GM21526 (cell line): ENCODE results near the gene TCL1B.
A peak's percentile ranks its signal among the peaks of the same experiment; 100 is the strongest.

Source experiments
- ATAC-seq: cut with Tn5 transposase; IDR thresholded peaks from one replicate; pipeline ENCODE4 v1.9.1; 2021; ENCODE audit warnings: moderate library complexity; ENCODE audit not compliant: unreplicated experiment, low FRiP score

Gene TCL1B, protein sequence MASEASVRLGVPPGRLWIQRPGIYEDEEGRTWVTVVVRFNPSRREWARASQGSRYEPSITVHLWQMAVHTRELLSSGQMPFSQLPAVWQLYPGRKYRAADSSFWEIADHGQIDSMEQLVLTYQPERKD

DNA sequence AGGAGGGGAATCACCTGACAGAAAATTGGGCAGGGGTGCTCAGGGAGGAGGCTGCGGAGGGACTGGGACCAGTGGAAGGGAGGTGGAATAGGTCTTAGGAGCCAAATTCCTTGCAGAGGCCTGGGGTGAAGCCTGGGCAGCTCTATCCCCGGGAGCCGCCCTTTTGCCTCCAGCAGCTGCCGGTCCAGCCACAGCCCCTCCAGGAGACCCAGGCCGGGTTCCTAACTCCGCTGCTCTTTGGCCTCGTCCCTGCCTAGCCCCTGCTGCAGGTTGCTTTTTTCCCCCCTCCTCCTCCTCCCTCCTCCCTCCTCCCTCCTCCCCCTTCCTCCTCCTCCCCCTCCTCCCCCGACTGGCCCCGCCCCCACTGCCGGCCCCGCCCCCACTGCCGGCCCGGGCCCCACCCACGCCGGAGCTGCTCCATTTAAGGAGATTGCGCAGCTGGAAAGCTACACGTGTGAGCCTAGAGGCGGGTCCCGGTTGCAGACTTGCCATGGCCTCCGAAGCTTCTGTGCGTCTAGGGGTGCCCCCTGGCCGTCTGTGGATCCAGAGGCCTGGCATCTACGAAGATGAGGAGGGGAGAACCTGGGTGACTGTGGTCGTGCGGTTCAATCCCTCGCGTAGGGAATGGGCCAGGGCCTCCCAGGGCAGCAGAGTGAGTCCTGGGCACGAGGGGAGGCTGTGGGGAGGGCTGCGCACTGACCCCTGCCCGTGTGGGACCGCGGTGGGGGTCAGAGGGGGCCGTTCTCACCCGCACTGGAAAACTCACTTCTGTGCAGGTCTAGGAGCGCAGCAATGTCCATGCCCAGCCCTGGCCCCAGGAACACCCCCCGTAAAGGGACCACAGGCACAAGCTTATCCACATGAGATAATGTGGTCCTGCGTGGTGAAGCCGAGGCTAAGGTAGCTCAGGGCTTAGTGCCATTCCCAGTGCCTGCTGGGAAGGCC lies at the start of gene TCL1B:
Gene TCL1B (plus strand): TSS at position 449 of the 945 bp plus-strand sequence. CDS start 42 bp downstream, at position 491.
- ATAC-seq = no peak

DNA sequence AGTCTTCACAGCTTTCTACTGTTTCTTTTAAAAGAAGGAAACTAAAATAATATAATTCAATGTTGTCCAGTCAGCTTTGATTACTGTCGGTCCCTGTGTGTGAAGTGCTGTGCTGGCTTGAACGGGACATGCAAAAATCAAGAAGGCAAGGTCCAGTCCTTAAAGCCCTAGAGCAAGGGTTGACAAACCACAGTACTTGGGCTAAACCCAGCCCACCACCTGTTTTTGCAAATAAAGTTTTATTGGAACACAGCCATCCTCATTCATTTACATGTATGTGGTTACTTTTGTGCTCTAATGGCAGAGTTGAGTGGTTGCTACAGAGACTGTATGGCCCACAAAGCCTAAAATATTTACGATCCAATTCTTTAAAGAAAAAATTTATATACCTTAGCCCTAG lies 41.2 kb upstream of the TCL1B start:
- ATAC-seq = no peak

DNA sequence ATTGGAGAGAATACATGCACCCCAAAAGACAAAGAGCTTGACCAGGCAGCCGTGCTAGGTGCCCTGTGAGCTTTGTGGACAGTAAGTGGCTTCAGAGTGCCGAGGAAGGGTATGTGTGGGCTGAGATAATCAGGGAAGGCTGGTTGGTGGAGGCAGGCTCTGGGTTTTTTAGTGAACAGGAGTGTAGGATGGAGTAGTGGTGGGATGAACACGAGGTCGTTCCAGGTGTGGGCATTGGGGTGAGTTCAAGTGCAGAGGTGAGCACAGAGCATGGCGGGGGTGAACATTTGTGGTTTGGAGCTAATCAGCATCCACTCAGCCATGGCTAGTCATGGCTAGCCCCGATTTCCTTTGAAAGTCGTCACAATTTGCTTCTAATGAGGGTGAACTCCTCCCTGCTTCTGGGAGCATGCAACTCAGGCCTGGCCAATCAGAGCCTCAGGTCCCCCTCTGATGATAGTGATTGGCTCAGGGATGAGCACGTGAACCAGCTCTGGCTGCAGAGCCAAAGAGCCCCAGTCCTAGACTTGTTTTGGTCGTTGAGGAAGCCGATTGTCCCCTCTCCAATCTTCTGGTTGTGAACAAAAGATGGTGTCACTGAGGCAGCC lies 40.7 kb upstream of the TCL1B start:
- ATAC-seq = no peak

DNA sequence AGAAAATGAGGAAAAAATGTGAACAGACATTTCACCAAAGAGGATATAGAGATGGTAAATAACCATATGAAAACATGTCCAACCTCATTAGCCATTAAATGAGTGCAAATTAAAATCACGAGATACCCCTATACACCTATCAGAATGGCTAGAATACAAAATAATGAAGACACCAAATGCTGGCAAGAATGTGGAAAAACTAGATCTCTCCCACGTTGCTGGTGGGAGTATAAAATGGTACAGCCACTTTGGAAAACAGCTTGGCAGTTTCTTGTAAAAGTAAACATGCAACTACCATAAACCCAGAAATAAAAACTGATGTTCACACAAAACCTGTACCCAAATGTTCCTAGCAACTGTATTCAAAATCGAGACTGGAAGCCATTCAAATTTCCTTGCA lies 38.3 kb upstream of the TCL1B start:
- ATAC-seq = no peak

DNA sequence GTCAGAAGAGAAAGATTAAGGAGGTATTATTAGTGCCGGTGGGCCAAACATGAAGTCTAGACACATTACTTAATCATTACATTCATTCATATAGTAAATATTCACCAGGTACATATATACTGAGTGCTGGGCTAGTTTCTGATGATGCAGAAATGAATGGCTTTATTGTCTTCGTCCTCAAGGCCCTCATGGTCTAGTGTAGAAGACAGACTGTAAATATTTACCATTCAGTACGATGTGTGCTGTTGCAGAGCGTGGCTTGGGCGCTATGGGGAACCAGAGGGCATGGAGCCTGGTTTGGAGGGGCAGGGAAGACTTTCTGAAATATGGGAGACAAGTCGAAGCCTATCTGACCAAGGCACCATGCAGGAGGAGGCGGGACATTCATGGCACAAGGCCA lies 37.0 kb upstream of the TCL1B start:
- no peak for ATAC-seq

DNA sequence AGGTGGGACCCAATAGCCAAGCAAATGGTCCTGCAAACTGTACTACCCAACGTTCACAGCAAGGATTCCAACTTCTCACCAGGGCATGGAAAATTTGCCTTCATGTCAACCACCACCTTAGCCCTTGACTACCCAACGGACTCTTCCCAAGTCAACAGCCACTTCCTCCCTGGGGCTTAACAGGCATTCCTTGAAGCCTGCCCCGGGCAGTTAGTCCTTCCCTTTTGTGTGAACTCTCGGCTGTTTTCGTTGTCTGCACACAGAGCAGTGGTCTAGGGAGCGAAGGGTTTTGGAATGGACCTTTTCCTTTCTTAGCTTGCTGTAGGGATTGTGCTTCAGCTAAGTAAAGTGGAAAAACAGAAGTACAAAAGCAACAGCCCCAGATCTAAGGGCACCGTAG lies 35.2 kb upstream of the TCL1B start:
- ATAC-seq = no peak

DNA sequence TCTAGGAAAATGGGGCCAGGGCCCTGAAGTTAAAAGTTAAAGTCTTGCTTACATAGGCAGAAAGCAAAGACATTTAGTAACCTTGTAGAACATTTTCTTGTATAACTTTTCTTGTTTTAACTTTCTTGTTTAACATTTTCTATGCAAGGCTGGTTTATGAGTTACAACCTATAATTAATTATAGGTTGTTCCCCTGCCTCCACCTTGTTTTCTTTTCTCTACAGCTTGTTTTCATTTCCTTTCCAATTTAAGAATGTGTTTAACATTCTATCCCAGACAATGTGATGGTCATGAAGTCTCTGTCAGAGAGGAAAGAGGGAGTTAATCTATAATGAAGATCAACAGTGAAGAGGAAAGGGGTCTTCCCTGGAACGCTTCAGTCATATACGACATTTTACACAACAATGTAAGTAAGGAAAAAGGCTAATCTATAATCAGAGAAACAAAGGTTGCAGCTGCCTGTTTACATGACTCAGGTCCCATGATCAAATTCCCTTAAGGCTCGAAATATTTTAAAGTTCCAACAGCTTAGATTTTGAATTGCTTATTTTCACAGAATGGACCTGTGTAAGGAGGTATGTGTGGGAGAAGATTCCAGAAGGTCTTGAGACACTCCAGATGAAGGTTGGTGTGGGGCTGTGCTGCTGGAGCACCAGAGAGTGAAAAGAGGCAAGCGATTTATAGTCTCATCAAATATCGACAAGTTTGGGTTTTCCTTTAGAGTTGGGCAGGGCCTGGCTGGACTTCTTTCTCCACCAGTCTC lies 34.2 kb upstream of the TCL1B start:
- no peak for ATAC-seq

DNA sequence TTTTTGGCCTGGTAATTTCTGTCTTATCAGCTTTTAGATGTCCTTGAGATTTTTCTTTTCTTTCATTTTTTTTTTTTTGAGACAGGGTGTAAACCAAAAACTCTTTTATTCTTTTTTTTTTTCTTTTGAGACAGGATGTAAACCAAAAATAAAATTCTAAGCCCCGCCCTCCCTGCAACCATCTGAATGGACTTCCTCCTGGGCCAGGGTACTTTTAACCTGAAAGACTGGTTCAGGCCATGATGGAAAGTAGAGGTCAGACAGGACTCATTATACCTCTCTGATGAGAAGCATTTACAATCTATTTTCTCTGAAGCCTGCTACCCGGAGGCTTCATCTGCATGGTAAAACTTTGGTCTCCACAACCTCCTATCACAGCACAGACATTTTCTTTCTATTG lies 33.5 kb upstream of the TCL1B start:
- ATAC-seq = no peak

DNA sequence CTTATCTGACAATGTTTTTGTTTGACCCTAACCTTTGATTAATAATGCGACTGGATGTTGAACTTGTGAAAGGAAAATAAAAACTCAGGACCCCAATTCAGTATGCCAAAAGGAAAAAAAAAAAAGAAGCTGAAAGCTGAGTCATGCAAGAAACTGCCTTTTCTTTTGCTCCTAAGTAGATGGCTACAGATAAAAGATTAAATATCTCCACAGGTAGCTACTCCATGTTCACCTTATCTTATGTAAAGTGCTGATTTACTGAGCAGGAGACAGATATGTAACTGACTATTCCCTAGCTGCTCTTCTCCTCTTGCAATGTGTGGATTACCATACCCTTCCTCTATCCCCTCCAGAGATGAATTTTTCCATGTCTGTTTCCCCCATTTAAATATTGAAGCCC lies 30.8 kb upstream of the TCL1B start:
- ATAC-seq = no peak

DNA sequence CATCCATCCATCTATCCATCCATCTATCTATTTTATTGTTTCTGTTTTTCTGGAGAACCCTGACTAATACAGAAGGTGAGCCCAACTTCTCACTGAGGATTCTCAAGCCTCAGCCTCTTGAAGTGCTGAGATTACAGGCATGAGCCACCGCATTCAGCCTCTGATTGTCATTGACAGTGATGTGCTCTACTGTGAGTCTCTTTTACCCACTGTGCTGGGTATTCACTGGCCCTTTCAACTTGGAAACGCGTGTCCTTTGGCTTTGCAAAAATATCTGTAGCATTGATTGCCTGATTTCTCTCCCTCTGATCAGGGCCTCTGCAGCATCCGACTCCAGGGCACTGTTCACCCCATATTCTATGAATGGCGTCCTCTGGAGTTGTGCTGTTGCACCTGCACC lies 29.6 kb upstream of the TCL1B start:
- ATAC-seq = no peak

DNA sequence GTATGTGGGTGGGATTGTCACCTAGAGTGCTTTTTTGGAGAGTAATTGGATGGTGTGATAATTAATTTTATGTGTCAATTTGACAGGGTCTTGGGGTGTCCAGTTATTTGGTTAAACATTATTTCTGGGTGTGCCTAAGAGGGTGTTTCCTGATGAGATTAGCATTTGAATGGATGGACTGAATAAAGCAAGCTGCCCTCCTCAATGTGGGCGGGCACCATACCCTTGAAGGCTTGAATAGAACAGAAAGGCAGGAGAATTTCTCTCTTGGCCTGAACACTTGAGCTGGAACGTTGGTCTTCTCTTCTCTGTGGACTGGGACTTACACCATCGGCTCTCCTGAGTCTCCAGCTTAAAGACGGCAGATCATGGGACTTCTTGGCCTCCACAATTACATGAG lies 28.8 kb upstream of the TCL1B start:
- ATAC-seq = no peak

DNA sequence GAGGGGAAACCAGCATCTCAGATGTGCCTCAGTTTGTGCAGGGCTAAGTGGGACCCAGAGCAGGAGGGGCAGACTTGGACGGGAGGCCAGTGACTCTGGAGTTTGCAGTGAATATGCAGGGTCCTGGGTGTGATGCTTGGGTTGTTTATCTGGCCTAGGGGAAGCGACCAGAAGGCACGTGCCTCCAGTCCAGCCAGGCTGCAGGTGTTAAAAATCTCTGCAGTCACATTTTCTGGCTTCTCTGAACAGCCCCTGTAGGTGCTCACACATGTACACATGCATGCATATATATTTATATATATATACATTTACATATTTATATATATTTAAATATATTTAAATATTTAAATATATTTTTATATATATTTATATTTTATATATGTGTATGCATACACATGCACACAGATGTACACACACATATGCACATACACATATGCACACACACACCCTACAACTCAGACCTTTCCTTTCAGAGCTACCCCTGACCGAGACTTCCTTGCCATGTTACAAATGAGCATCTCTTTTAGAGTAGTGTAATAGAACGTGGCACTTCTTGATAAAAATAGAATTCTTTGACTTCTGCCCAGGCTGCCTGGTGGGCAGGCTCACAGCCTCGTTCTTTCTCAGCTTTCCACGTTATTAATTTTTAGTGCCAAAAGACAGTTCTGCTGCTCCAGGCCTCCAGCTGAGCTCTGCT lies 26.8 kb upstream of the TCL1B start:
- ATAC-seq = no peak

DNA sequence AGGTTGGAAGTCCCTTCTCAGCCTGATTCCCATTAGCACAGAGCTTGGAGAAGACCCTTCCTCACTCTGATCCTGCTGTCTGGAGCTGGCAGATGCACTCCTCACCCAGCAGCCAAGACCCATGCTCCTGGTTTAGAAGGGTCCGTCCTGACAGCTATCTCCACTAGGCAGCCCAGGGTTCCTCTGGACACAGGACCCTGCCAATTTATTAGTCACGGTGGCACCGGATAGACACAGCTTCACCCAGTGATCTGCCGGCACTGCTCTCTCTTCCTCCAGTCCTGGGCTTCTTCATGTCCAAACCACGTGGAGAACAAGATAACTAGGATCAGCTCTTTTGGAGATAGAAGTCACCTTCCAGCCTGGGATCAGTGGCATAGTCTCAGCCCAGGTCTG lies 26.2 kb upstream of the TCL1B start:
- ATAC-seq = no peak

DNA sequence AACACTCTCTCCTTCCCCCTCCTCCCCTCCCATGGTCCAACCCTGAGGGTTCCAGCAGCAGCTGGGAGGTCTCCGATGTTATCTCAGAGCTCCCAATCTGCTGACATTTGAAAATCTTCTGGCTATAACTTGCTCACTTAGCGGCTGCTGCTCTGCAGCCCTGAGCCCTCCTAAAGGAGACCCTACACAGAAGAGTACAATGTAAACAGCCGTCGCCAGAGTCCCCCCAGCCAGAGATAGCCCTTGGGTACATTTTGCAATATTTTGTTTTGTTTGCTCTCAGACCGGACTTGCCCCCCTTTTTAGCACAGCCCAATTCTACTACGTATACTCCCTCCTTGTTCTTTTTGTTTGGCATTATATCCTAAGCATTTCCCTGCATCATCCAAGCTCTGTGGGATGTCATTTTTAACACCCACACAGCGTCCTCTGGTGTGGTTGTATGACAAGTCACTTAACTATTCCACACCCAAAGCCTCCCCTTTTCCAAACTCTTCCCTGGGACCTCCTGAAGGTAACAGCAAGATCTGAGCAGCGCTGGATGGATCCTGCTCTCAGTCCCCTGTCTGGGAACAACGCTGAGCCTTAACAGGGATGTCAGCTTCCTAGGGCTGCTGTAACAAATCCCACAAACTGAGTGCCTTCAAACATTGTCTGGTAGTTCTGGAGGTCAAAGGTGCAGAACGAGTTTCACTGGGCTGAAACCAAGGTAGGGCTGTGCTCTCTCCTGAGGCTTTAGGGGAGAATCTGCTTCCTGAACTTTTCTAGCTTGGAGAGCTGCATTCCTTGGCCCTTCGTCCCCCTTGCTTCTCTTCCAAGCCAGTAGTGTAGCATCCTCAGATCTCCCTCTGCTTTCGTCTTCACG lies 25.3 kb upstream of the TCL1B start:
- ATAC-seq = no peak

DNA sequence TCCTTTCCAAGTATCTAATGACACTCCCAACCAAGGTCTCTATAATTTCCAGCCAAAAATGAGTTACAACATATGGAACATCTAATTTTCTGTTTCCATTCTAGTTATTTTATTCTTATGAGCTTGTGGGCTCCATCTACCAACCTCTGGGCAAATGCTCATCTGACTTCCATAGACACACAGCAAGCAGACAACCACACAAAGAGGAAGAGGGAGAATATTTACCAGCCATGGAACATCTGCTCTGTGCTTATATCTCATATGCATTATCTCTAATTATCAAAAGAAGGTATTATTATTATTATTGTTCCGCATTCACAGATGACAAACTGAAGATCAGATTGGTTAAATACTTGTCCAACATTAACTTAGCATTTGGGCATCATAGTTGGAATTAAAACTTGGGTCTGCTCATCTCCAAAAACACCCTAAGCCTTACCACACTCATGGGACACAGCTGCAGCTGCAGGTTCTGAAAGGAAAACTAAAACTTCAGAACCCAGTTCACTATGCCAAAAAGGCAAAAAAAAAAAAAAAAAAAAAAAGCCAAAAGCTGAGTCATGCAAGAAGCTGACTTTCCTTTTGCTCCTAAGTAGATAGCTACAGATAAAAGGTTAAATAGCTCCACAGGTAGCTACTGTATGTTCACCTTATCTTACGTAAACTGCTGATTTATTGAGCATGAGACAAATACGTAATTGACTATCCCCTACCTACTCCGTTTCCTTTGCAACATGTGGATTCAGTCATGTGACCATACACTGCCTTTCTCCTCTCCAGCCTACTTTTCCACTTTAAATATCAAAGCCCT lies 23.6 kb upstream of the TCL1B start:
- ATAC-seq = peak; percentile 48

DNA sequence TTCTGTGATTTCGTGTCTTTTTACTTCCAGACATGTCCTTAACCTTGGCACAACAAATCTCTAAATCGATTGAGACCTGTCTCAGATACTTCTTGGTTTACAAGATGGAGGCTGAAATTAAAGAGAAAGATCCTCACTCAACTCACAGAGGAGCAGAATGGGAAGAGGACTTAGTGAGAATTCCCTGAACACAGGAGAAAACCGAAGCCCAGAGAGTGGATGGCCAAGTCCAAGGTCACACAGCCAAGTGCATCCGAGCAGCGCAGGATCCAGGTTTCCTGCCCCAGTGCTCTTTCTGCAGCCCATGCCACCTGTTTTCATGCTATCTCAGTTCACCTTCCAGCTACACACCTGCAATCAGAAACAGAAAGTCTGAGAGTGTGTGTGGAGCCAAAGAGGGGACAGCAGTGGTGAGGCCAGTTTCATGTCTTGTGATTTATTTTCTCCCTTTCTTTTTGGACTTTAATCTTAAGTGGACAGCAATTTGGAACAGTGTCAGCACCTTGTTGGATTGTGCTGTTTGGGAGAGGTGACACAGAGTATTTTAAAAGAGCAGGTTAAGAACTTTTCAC lies 22.9 kb upstream of the TCL1B start:
- peak; percentile 40 for ATAC-seq

DNA sequence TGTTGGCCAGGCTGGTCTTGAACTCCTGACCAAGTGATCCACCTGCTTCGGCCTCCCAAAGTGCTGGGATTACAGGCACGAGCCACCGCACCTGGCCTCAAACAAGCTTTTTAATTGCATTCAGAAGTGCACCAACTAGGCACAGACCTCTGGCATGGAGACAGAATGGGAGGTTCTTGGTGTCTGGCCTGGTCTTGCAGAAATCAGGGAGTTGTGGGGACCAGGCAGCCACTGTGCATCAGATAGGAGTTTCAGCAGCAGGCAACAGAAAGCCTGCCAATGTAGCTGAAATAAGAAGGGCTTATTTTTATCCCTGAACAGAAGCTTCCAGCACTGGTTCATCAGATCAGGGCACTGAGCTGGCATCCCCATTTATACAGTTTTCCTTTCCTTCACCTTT lies 22.2 kb upstream of the TCL1B start:
- no peak for ATAC-seq

DNA sequence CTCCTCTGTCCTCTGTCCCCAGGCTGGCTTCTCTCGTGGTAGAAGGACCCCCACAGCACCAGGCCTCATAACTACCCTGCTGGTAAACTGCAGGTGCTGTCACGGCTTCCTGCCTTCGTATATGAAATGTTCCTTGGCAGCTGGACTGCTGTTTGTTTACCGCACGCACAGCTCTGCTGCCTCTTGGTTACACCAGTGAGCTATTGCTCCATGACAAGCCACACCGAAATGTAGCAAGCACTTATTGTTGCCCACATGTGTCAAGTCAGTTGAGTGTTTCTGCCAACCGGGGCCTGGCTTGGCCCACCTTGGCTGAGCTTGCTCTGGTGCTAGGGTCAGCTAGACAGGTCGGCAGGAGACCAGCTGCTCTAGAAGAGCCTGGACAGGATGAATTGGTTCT lies 21.7 kb upstream of the TCL1B start:
- no peak for ATAC-seq
